Neural cell (in vitro differentiated cells): ENCODE data around the gene MRPS18A. TPM values are rescaled to one million over a fixed set of nuclear protein-coding genes. Genes with fewer than 3 reads are reported as not detected.

ENCODE experiments used
- H2AFZ ChIP-seq: fragments of 200-600, 300-800 bp; sonication (generic), shearing (Covaris generic); 2 replicates; pipeline ENCODE4 v1.6.0; 2014; ENCODE audit warnings: low read depth, mild to moderate bottlenecking, antibody characterized with exemption, low read length, moderate library complexity
- H3F3A ChIP-seq: fragments of 200-600 bp; shearing (Covaris generic); 2 replicates; pipeline ENCODE4 v1.6.1; 2016; ENCODE audit warnings: mild to moderate bottlenecking, moderate library complexity, mixed read lengths, antibody characterized with exemption, low read length; ENCODE audit not compliant: insufficient read depth, poor library complexity, severe bottlenecking
- H3K27ac ChIP-seq: fragments of 200-600, 300-800 bp; sonication (generic), shearing (Covaris generic); 2 replicates; pipeline ENCODE4 v1.5.1; 2014; ENCODE audit warnings: mild to moderate bottlenecking, low read length, moderate library complexity
- H3K27me3 ChIP-seq: fragments of 300-800, 200-600 bp; sonication (generic), shearing (Covaris generic); 2 replicates; pipeline ENCODE4 v1.6.0; 2014; ENCODE audit warnings: mild to moderate bottlenecking, low read depth, low read length, moderate library complexity; ENCODE audit not compliant: insufficient read depth
- H3K36me3 ChIP-seq: fragments of 300-800, 200-600 bp; sonication (generic), shearing (Covaris generic); 2 replicates; pipeline ENCODE4 v1.5.1; 2014; ENCODE audit warnings: mild to moderate bottlenecking, antibody characterized with exemption, low read length, moderate library complexity; ENCODE audit not compliant: insufficient read depth
- H3K4me2 ChIP-seq: fragments of 300-800, 200-600 bp; sonication (generic), shearing (Covaris generic); 2 replicates; pipeline ENCODE4 v1.6.0; 2014; ENCODE audit warnings: mild to moderate bottlenecking, low read length
- H3K4me3 ChIP-seq: fragments of 300-800, 200-600 bp; sonication (generic), shearing (Covaris generic); 2 replicates; pipeline ENCODE4 v1.5.1; 2014; ENCODE audit warnings: mild to moderate bottlenecking, low read length, moderate library complexity
- H3K79me2 ChIP-seq: fragments of 200-600 bp; shearing (Covaris generic); replicated peaks from 2 replicates; pipeline ENCODE4 v1.6.0; 2014; ENCODE audit warnings: mild to moderate bottlenecking, low read length, moderate library complexity; ENCODE audit not compliant: insufficient read depth
- H3K9ac ChIP-seq: fragments of 300-800, 200-600 bp; sonication (generic), shearing (Covaris generic); 2 replicates; pipeline ENCODE4 v1.6.1; 2016; ENCODE audit warnings: mild to moderate bottlenecking, low read length, mixed read lengths
- H3K9me2 ChIP-seq: fragments of 200-600 bp; shearing (Covaris generic); 2 replicates; pipeline ENCODE4 v1.6.1; 2016; ENCODE audit warnings: mild to moderate bottlenecking, low read length, mixed read lengths; ENCODE audit not compliant: insufficient read depth
- H3K9me3 ChIP-seq: fragments of 200-600, 300-800 bp; sonication (generic), shearing (Covaris generic); 2 replicates; pipeline ENCODE4 v1.6.1; 2016; ENCODE audit warnings: mild to moderate bottlenecking, mixed run types, low read length, moderate library complexity, mixed read lengths
- H4K20me1 ChIP-seq: fragments of 200-600 bp; shearing (Covaris generic); 2 replicates; pipeline ENCODE4 v1.6.1; 2016; ENCODE audit warnings: mild to moderate bottlenecking, mixed run types; ENCODE audit not compliant: insufficient read depth
- CTCF ChIP-seq: fragments of 450-650 bp; IDR thresholded peaks from 2 replicates; pipeline ENCODE4 v1.5.1; 2014; ENCODE audit warnings: antibody characterized with exemption, mild to moderate bottlenecking, moderate library complexity; ENCODE audit not compliant: poor library complexity, severe bottlenecking
- EP300 ChIP-seq: fragments of 450-650 bp; conservative IDR thresholded peaks from 2 replicates; pipeline ENCODE4 v1.6.1; 2014; ENCODE audit warnings: antibody characterized with exemption, mild to moderate bottlenecking, moderate library complexity; ENCODE audit not compliant: poor library complexity, severe bottlenecking
- EZH2 ChIP-seq: fragments of 200-600, 300-800 bp; shearing (Covaris generic), sonication (generic); IDR thresholded peaks from 2 replicates; pipeline ENCODE4 v1.6.1; 2014; ENCODE audit warnings: antibody characterized with exemption, low read length, borderline replicate concordance, mild to moderate bottlenecking; ENCODE audit not compliant: insufficient read depth, poor library complexity, severe bottlenecking
- MXI1 ChIP-seq: fragments of 450-650 bp; conservative IDR thresholded peaks from 2 replicates; pipeline ENCODE4 v1.6.1; 2014; ENCODE audit warnings: antibody characterized with exemption, mild to moderate bottlenecking; ENCODE audit not compliant: poor library complexity, severe bottlenecking
- POLR2AphosphoS5 ChIP-seq: IDR thresholded peaks from 2 replicates; pipeline ENCODE4 v1.6.1; 2012
- RAD21 ChIP-seq: fragments of 450-650 bp; conservative IDR thresholded peaks from 2 replicates; pipeline ENCODE4 v1.6.1; 2014; ENCODE audit warnings: antibody characterized with exemption, mild to moderate bottlenecking, moderate library complexity
- REST ChIP-seq: IDR thresholded peaks from 2 replicates; pipeline ENCODE4 v1.6.1; 2012; ENCODE audit warnings: borderline replicate concordance
- SMC3 ChIP-seq: fragments of 450-650 bp; conservative IDR thresholded peaks from 2 replicates; pipeline ENCODE4 v1.6.1; 2014; ENCODE audit warnings: antibody characterized with exemption, mild to moderate bottlenecking, moderate library complexity; ENCODE audit not compliant: poor library complexity
- TAF1 ChIP-seq: IDR thresholded peaks from 2 replicates; pipeline ENCODE4 v1.6.1; 2012; ENCODE audit warnings: low read depth
- polyA plus RNA-seq: library from polyadenylated mRNA; depleted of rRNA; stranded (reverse); fragments of >200 nt; gene quantifications from 2 replicates; pipeline ENCODE4 v1.2.3, GENCODE V29; 2014

Gene MRPS18A
- polyA plus RNA-seq, 1 donor from 2014 or later: 39.6 TPM

GRCh38 chr6:43623880-43624785 lies 63.5 kb downstream of the MRPS18A start:
- no peaks in the 10 kb centered on the region for H3K36me3 ChIP-seq

More at GRCh38 chr6:43623880-43624785, 63.5 kb downstream of the MRPS18A start:
- no peak overlapping the region for H2AFZ ChIP-seq
- H3K27ac ChIP-seq: no peak overlapping the region
- no peak overlapping the region for H3K4me2 ChIP-seq
- H4K20me1 ChIP-seq: no peaks in the 10 kb centered on the region
- H3K9me3 ChIP-seq: no peaks in the 10 kb centered on the region
- TF ChIP-seq REST (no peak), EZH2 (no peak), SMC3 (no peak), POLR2AphosphoS5 (no peak), EP300 (no peak), TAF1 (no peak), MXI1 (no peak), CTCF (no peak), RAD21 (no peak)
- no peaks in the 10 kb centered on the region for H3K9me2 ChIP-seq
- H3K79me2 ChIP-seq: peaks cover 9% of the 10 kb centered on the region
- H3K27me3 ChIP-seq: no peaks in the 10 kb centered on the region
- no peak overlapping the region for H3K9ac ChIP-seq
- H3K4me3 ChIP-seq: no peak overlapping the region
- H3F3A ChIP-seq: no peaks in the 10 kb centered on the region
